OCI-LY3 (cell line): ENCODE results near the gene DHX35.

Experiments
- EZH2phosphoT487 ChIP-seq: fragments of 200-600 bp; shearing (Covaris generic); IDR thresholded peaks from 2 replicates; pipeline ENCODE4 v1.6.1; 2018; ENCODE audit warnings: antibody characterized with exemption, mixed run types, low read depth
- TF ChIP-seq, protein P1 (sequence below): fragments of 200-600, 300-600 bp; sonication (generic); IDR thresholded peaks from 2 replicates; pipeline ENCODE4 v1.5.1; 2014; ENCODE audit warnings: antibody characterized with exemption, low read length, low read depth

GRCh38 chr20:38999217-38999616 is 37.1 kb downstream of the DHX35 start:
- TF ChIP-seq, protein P1, sequence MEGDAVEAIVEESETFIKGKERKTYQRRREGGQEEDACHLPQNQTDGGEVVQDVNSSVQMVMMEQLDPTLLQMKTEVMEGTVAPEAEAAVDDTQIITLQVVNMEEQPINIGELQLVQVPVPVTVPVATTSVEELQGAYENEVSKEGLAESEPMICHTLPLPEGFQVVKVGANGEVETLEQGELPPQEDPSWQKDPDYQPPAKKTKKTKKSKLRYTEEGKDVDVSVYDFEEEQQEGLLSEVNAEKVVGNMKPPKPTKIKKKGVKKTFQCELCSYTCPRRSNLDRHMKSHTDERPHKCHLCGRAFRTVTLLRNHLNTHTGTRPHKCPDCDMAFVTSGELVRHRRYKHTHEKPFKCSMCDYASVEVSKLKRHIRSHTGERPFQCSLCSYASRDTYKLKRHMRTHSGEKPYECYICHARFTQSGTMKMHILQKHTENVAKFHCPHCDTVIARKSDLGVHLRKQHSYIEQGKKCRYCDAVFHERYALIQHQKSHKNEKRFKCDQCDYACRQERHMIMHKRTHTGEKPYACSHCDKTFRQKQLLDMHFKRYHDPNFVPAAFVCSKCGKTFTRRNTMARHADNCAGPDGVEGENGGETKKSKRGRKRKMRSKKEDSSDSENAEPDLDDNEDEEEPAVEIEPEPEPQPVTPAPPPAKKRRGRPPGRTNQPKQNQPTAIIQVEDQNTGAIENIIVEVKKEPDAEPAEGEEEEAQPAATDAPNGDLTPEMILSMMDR = no peak
- TF ChIP-seq EZH2phosphoT487 = no peak
